ENCODE results near the gene NUP153.
A peak's percentile ranks its signal among the peaks of the same experiment; 100 is the strongest.
"Not testable (repeated sequence)": the region's sequence is repeated elsewhere in the genome, so short reads cannot be mapped to it uniquely, and the experiment has no call there.

Gene NUP153

GRCh38 chr6:17714177-17714576 lies 7.5 kb upstream of the NUP153 start:
- DNase-seq (ENCODE audit: low read depth in 4 of 4, low spot score in 1 of 4), result no peak

GRCh38 chr6:17712576-17712975 lies 5.9 kb upstream of the NUP153 start:
- DNase-seq (ENCODE audit: low read depth in 4 of 4, low spot score in 1 of 4), result no peak

GRCh38 chr6:17710331-17710730 lies 3.6 kb upstream of the NUP153 start:
- DNase-seq (ENCODE audit: low read depth in 4 of 4, low spot score in 1 of 4), result no peak

GRCh38 chr6:17709476-17709875 lies 2.8 kb upstream of the NUP153 start:
- DNase-seq (ENCODE audit: low read depth in 4 of 4, low spot score in 1 of 4), result no peak

- DNase-seq (ENCODE audit: low read depth in 4 of 4, low spot score in 1 of 4), result not testable (repeated sequence)
These were observed 1.3 kb upstream of the NUP153 start for GRCh38 chr6:17708035-17708434.

- no peak for DNase-seq (ENCODE audit: low read depth in 4 of 4, low spot score in 1 of 4)
These were observed 586 bp upstream of the NUP153 start for GRCh38 chr6:17707371-17707651.

GRCh38 chr6:17705778-17706579 lies 746 bp downstream of the NUP153 start:
- DNase-seq (ENCODE audit: low read depth in 4 of 4, low spot score in 1 of 4), result peak; percentile 64 to 86 (median 73)

GRCh38 chr6:17705428-17705777 lies 1.3 kb downstream of the NUP153 start:
- peak in 1 of 4 experiments; percentile 20 for DNase-seq (ENCODE audit: low read depth in 4 of 4, low spot score in 1 of 4)

- no peak for DNase-seq (ENCODE audit: low read depth in 4 of 4, low spot score in 1 of 4)
These were observed 3.5 kb downstream of the NUP153 start for GRCh38 chr6:17703256-17703694.

- DNase-seq (ENCODE audit: low read depth in 4 of 4, low spot score in 1 of 4), result no peak
These were observed 6.0 kb downstream of the NUP153 start for GRCh38 chr6:17700421-17701416.

- DNase-seq (ENCODE audit: low read depth in 4 of 4, low spot score in 1 of 4), result no peak
These were observed 14.7 kb downstream of the NUP153 start for GRCh38 chr6:17691925-17692538.

- no peak for DNase-seq (ENCODE audit: low read depth in 4 of 4, low spot score in 1 of 4)
These were observed 18.2 kb downstream of the NUP153 start for GRCh38 chr6:17688481-17688880.

- no peak for DNase-seq (ENCODE audit: low read depth in 4 of 4, low spot score in 1 of 4)
These were observed 19.6 kb downstream of the NUP153 start for GRCh38 chr6:17687136-17687535.

- no peak for DNase-seq (ENCODE audit: low read depth in 4 of 4, low spot score in 1 of 4)
These were observed 22.6 kb downstream of the NUP153 start for GRCh38 chr6:17684134-17684533.

- no peak for DNase-seq (ENCODE audit: low read depth in 4 of 4, low spot score in 1 of 4)
These were observed 23.3 kb downstream of the NUP153 start for GRCh38 chr6:17683428-17683827.

GRCh38 chr6:17679726-17680125 lies 27.0 kb downstream of the NUP153 start:
- no peak for DNase-seq (ENCODE audit: low read depth in 4 of 4, low spot score in 1 of 4)

GRCh38 chr6:17677602-17678001 lies 29.1 kb downstream of the NUP153 start:
- DNase-seq (ENCODE audit: low read depth in 4 of 4, low spot score in 1 of 4), result no peak

GRCh38 chr6:17673543-17674254 lies 33.0 kb downstream of the NUP153 start:
- no peak for DNase-seq (ENCODE audit: low read depth in 4 of 4, low spot score in 1 of 4)

- DNase-seq (ENCODE audit: low read depth in 4 of 4, low spot score in 1 of 4), result no peak
These were observed 34.5 kb downstream of the NUP153 start for GRCh38 chr6:17672064-17672718.

GRCh38 chr6:17666646-17667045 lies 40.1 kb downstream of the NUP153 start:
- DNase-seq (ENCODE audit: low read depth in 4 of 4, low spot score in 1 of 4), result no peak

GRCh38 chr6:17665132-17665531 lies 41.6 kb downstream of the NUP153 start:
- DNase-seq (ENCODE audit: low read depth in 4 of 4, low spot score in 1 of 4), result no peak

Measured in stimulated activated CD4-positive, alpha-beta T cell treated with anti-CD3 and anti-CD28 coated beads, Interleukin-1b, Interleukin-23, amount 100 ng/mL, for 24 hours (primary cell).